GM19238 (cell line): ENCODE measurements around the gene ZFP14.
"Not testable (repeated sequence)": the region's sequence is repeated elsewhere in the genome, so short reads cannot be mapped to it uniquely, and the experiment has no call there.

Experiments used
- DNase-seq: peaks from one replicate; pipeline ENCODE4 v3.0.0; 2011; ENCODE audit warnings: low spot score; ENCODE audit not compliant: insufficient read length

Gene ZFP14

GRCh38 chr19:36331353-36332228 is 47.4 kb downstream of the ZFP14 start:
- peak; percentile 53 for DNase-seq

- no peak for DNase-seq
Measured at GRCh38 chr19:36330216-36330615, 48.8 kb downstream of the ZFP14 start.

- DNase-seq: not testable (repeated sequence)
Measured at GRCh38 chr19:36329534-36329933, 49.5 kb downstream of the ZFP14 start.

GRCh38 chr19:36326649-36327048 is 52.4 kb downstream of the ZFP14 start:
- not testable (repeated sequence) for DNase-seq

GRCh38 chr19:36315164-36315563 is 63.8 kb downstream of the ZFP14 start:
- not testable (repeated sequence) for DNase-seq

GRCh38 chr19:36314053-36314452 is 64.9 kb downstream of the ZFP14 start:
- not testable (repeated sequence) for DNase-seq

- not testable (repeated sequence) for DNase-seq
Measured at GRCh38 chr19:36311098-36311760, 67.8 kb downstream of the ZFP14 start.

GRCh38 chr19:36310416-36310990 is 68.5 kb downstream of the ZFP14 start:
- DNase-seq: not testable (repeated sequence)

- not testable (repeated sequence) for DNase-seq
Measured at GRCh38 chr19:36309759-36310158, 69.2 kb downstream of the ZFP14 start.

GRCh38 chr19:36309309-36309708 is 69.7 kb downstream of the ZFP14 start:
- not testable (repeated sequence) for DNase-seq

GRCh38 chr19:36292317-36292716 is 86.7 kb downstream of the ZFP14 start:
- DNase-seq: not testable (repeated sequence)
